Astrocyte (in vitro differentiated cells and primary cell): Measurements from ENCODE around the gene BACH2. TPM values are rescaled to one million over a fixed set of nuclear protein-coding genes. Genes with fewer than 3 reads are reported as not detected.

Experiments
- DNase-seq: peaks from one replicate; pipeline ENCODE4 v3.0.0-alpha.2; 2010; ENCODE audit warnings: low read depth
- FAIRE-seq: peaks from 2 replicates; lab custom pipeline; 2011; peaks lifted over from hg19 to GRCh38; lab: Jason Lieb, UNC
- H2AFZ ChIP-seq: 2 replicates; pipeline ENCODE4 v1.6.0; 2012; ENCODE audit warnings: low read depth, low read length, inconsistent platforms
- H3K27ac ChIP-seq: 2 replicates; pipeline ENCODE4 v1.5.1; 2011; ENCODE audit warnings: low read depth, low read length, inconsistent platforms
- H3K27me3 ChIP-seq: 2 replicates; pipeline ENCODE4 v1.6.0; 2011; ENCODE audit warnings: low read length, inconsistent platforms; ENCODE audit not compliant: insufficient read depth
- H3K36me3 ChIP-seq: 2 replicates; pipeline ENCODE4 v1.5.1; 2011; ENCODE audit warnings: low read length, inconsistent platforms; ENCODE audit not compliant: insufficient read depth
- H3K4me1 ChIP-seq: 2 replicates; pipeline ENCODE4 v1.5.1; 2011; ENCODE audit warnings: low read length, inconsistent platforms; ENCODE audit not compliant: insufficient read depth
- H3K4me2 ChIP-seq: 2 replicates; pipeline ENCODE4 v1.6.0; 2012; ENCODE audit warnings: low read length, inconsistent platforms
- H3K4me3 ChIP-seq: 2 replicates; pipeline ENCODE4 v1.5.1; 2011; ENCODE audit warnings: low read depth, mild to moderate bottlenecking, low read length, inconsistent platforms; ENCODE audit not compliant: insufficient read depth
- H3K79me2 ChIP-seq: 2 replicates; pipeline ENCODE4 v1.6.0; 2012; ENCODE audit warnings: mild to moderate bottlenecking, low read length, inconsistent platforms; ENCODE audit not compliant: insufficient read depth
- H3K9ac ChIP-seq: 2 replicates; pipeline ENCODE4 v1.6.0; 2012; ENCODE audit warnings: mild to moderate bottlenecking, low read length, inconsistent platforms
- H3K9me3 ChIP-seq: 2 replicates; pipeline ENCODE4 v1.5.1; 2012; ENCODE audit warnings: low read depth, mild to moderate bottlenecking, low read length, inconsistent platforms; ENCODE audit not compliant: insufficient read depth
- H4K20me1 ChIP-seq: 2 replicates; pipeline ENCODE4 v1.6.0; 2012; ENCODE audit warnings: low read length, inconsistent platforms; ENCODE audit not compliant: insufficient read depth
- H3K27ac Mint-ChIP-seq: one replicate; pipeline ENCODE4 v1.8.0; 2021; ENCODE audit warnings: mild to moderate bottlenecking, mixed read lengths; ENCODE audit not compliant: unreplicated experiment
- H3K27me3 Mint-ChIP-seq: one replicate; pipeline ENCODE4 v1.8.0; 2021; ENCODE audit warnings: low read depth, mixed read lengths; ENCODE audit not compliant: unreplicated experiment
- H3K36me3 Mint-ChIP-seq: one replicate; pipeline ENCODE4 v1.8.0; 2021; ENCODE audit warnings: low read depth, mixed read lengths; ENCODE audit not compliant: unreplicated experiment
- H3K4me1 Mint-ChIP-seq: one replicate; pipeline ENCODE4 v1.8.0; 2021; ENCODE audit warnings: low read depth, mixed read lengths; ENCODE audit not compliant: unreplicated experiment
- H3K4me3 Mint-ChIP-seq: one replicate; pipeline ENCODE4 v1.8.0; 2021; ENCODE audit warnings: mild to moderate bottlenecking, moderate library complexity, mixed read lengths; ENCODE audit not compliant: unreplicated experiment
- H3K9me3 Mint-ChIP-seq: one replicate; pipeline ENCODE4 v1.8.0; 2021; ENCODE audit warnings: mild to moderate bottlenecking, mixed read lengths; ENCODE audit not compliant: unreplicated experiment
- EZH2 ChIP-seq: IDR thresholded peaks from 2 replicates; pipeline ENCODE4 v1.6.1; 2012; ENCODE audit warnings: mild to moderate bottlenecking, low read length, inconsistent platforms; ENCODE audit not compliant: insufficient read depth
- total RNA-seq: library from RNA; stranded (reverse); gene quantifications from 2 replicates; pipeline ENCODE4 v1.2.1, GENCODE V29; 2021
- TF ChIP-seq, protein P1 (sequence below): IDR thresholded peaks from 2 replicates; pipeline ENCODE4 v1.5.1; 2011; ENCODE audit warnings: low read depth, mild to moderate bottlenecking, inconsistent platforms, low read length, moderate library complexity; ENCODE audit not compliant: insufficient read depth

Gene BACH2
- total RNA-seq, 1 donor from 2014 or later: 17.5 TPM

DNA sequence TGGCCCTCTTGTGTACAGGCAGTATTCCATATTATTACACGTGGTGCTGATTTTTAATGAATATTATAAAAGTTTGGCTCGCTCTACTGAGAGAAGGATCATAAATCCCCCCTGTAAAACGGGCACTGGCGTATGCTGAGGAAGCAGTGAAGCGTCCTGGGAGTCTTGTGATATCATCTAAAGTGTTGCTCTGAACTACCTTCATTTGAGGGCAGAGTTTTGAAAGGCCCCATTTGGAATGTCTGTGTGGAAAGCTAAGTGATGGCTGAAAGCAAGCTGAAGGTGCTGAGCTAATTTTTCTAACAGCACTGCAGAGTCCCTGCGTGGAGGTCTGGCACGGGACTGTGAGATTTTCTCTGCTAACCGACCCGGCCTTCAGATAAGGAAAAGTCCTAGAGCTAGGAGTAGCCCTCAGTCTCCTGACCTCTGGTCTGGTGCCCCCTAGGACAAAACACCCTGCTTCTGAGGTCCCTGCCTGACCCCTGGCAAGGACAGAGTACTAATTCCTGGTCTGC is 1.3 kb upstream of the BACH2 start:
- no peaks in the 10 kb centered on the region for H3K9me3 ChIP-seq
- no peaks in the 10 kb centered on the region for H3K36me3 ChIP-seq
- peak overlapping the region; percentile 86 for H3K27ac Mint-ChIP-seq
- no peak overlapping the region for H3K4me3 ChIP-seq
- H3K36me3 Mint-ChIP-seq: no peaks in the 10 kb centered on the region
- no peak overlapping the region for H3K9ac ChIP-seq
- no peak for DNase-seq
- FAIRE-seq: no peak
- H2AFZ ChIP-seq: no peak overlapping the region
- H3K27ac ChIP-seq: no peak overlapping the region
- H3K4me1 ChIP-seq: peaks cover 14% of the 10 kb centered on the region
- peak overlapping the region; percentile 80 for H3K4me3 Mint-ChIP-seq
- TF ChIP-seq EZH2: no peak
- TF ChIP-seq, protein P1, sequence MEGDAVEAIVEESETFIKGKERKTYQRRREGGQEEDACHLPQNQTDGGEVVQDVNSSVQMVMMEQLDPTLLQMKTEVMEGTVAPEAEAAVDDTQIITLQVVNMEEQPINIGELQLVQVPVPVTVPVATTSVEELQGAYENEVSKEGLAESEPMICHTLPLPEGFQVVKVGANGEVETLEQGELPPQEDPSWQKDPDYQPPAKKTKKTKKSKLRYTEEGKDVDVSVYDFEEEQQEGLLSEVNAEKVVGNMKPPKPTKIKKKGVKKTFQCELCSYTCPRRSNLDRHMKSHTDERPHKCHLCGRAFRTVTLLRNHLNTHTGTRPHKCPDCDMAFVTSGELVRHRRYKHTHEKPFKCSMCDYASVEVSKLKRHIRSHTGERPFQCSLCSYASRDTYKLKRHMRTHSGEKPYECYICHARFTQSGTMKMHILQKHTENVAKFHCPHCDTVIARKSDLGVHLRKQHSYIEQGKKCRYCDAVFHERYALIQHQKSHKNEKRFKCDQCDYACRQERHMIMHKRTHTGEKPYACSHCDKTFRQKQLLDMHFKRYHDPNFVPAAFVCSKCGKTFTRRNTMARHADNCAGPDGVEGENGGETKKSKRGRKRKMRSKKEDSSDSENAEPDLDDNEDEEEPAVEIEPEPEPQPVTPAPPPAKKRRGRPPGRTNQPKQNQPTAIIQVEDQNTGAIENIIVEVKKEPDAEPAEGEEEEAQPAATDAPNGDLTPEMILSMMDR: no peak
- peaks cover 3% of the 10 kb centered on the region for H3K79me2 ChIP-seq
- no peaks in the 10 kb centered on the region for H4K20me1 ChIP-seq
- peaks cover 3% of the 10 kb centered on the region for H3K27me3 Mint-ChIP-seq
- peaks cover 20% of the 10 kb centered on the region for H3K27me3 ChIP-seq
- no peaks in the 10 kb centered on the region for H3K9me3 Mint-ChIP-seq
- peaks cover 19% of the 10 kb centered on the region for H3K4me1 Mint-ChIP-seq
- H3K4me2 ChIP-seq: no peak overlapping the region

DNA sequence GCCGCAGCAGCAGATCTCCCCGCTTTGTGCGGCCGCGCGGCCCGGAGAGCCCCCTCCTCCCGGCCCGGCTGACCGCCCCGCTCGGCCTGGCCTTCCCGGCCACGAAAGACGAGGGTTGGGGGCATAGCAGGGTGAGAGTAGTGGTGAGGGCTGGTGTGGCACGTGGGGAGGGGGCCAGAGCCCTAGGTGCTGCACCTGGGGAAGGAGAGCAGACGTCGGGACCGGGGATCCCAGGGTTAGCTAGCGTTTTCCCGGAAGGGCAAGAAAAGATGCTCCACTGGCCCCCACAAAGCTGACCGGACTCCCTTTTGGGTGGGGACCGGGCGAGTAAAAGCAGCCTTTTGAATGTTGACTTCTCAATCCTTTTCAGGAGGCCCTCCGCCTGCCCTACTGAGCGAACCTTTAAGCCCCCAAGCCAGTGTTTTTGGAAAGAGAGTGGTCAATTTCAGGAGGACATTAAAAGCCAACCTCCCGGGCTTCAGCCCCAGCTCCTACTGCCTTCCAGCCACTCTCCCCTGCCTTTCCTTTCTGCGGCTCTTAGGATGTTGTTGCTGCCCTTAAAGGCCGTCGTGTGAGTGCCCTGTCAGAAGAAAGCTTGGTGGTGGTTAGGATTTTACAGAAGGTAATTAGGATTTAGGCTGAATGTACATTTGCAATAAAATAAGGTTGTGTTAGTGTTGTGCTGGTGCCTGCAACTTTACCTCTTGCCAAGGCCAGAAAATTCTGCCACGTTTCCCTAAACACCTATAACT is 648 bp upstream of the BACH2 start:
- peaks cover 5% of the 10 kb centered on the region for H3K79me2 ChIP-seq
- H3K4me3 ChIP-seq: peak overlapping the region; percentile 65
- H3K9ac ChIP-seq: peak overlapping the region; percentile 84
- H3K4me2 ChIP-seq: peak overlapping the region; percentile 98
- Mint-ChIP-seq H3K4me1 (peaks cover 21% of the 10 kb centered on the region), H3K27me3 (peaks cover 3% of the 10 kb centered on the region), H3K36me3 (no peaks in the 10 kb centered on the region), H3K27ac (peak overlapping the region; percentile 86), H3K4me3 (peak overlapping the region; percentile 80), H3K9me3 (no peaks in the 10 kb centered on the region)
- peaks cover 14% of the 10 kb centered on the region for H3K4me1 ChIP-seq
- peaks cover 14% of the 10 kb centered on the region for H3K27me3 ChIP-seq
- TF ChIP-seq, protein P1: no peak
- peak; percentile 35 for TF ChIP-seq EZH2
- no peaks in the 10 kb centered on the region for H4K20me1 ChIP-seq
- no peaks in the 10 kb centered on the region for H3K36me3 ChIP-seq
- DNase-seq: no peak
- H3K9me3 ChIP-seq: no peaks in the 10 kb centered on the region
- H2AFZ ChIP-seq: peak overlapping the region; percentile 87
- FAIRE-seq: no peak
- peak overlapping the region; percentile 23 for H3K27ac ChIP-seq
